HepG2 (cell line): ENCODE data around the gene CTIF. TPM values are rescaled to one million over a fixed set of nuclear protein-coding genes. Genes with fewer than 3 reads are reported as not detected.

Experiments
- ATF7 ChIP-seq, 2 experiments: fragments of 450-650 bp in 1 of 2; sonication (generic) in 1 of 2; formaldehyde crosslinking in 1 of 2; IDR thresholded peaks; 2 replicates each; pipeline versions ENCODE4 v1.4.0 to v1.6.1; 2016 to 2020; ENCODE audit warnings: antibody characterized with exemption in 1 of 2, mild to moderate bottlenecking in 1 of 2, missing genetic modification reagents in 1 of 2
- ETS1 ChIP-seq: sonication (generic); formaldehyde crosslinking; IDR thresholded peaks from 2 replicates; pipeline ENCODE4 v1.4.0; 2020; ENCODE audit warnings: missing genetic modification reagents
- HNF1B ChIP-seq: sonication (generic); formaldehyde crosslinking; IDR thresholded peaks from 2 replicates; pipeline ENCODE4 v1.5.1; 2020; ENCODE audit warnings: mild to moderate bottlenecking, moderate library complexity, missing genetic modification reagents
- HNRNPH1 ChIP-seq: fragments of 200-400 bp; formaldehyde crosslinking; optimal IDR thresholded peaks from 2 replicates; pipeline ENCODE3; 2017; ENCODE audit warnings: mild to moderate bottlenecking, low read depth, low read length
- PATZ1 ChIP-seq: sonication (generic); formaldehyde crosslinking; IDR thresholded peaks from 2 replicates; pipeline ENCODE4 v1.4.0; 2020; ENCODE audit warnings: missing genetic modification reagents
- SP4 ChIP-seq: sonication (generic); formaldehyde crosslinking; IDR thresholded peaks from 2 replicates; pipeline ENCODE4 v1.8.1; 2023; ENCODE audit warnings: mild to moderate bottlenecking, missing genetic modification reagents
- TEAD3 ChIP-seq: optimal IDR thresholded peaks from 2 replicates; pipeline ENCODE3; 2016; ENCODE audit warnings: borderline replicate concordance
- YY1 ChIP-seq: IDR thresholded peaks from 2 replicates; pipeline ENCODE4 v1.6.1; 2011; ENCODE audit warnings: low read length, low read depth, moderate library complexity, mild to moderate bottlenecking; ENCODE audit not compliant: insufficient read depth, insufficient replicate concordance
- ZBTB33 ChIP-seq: sonication (generic); formaldehyde crosslinking; IDR thresholded peaks from 2 replicates; pipeline ENCODE4 v1.4.0; 2020; ENCODE audit warnings: missing genetic modification reagents
- ZKSCAN8 ChIP-seq: IDR thresholded peaks from 2 replicates; pipeline ENCODE4 v1.6.1; 2016; ENCODE audit warnings: borderline replicate concordance, missing genetic modification reagents, missing compliant biosample characterization
- ZNF574 ChIP-seq: sonication (generic); formaldehyde crosslinking; IDR thresholded peaks from 2 replicates; pipeline ENCODE4 v1.4.0; 2020; ENCODE audit warnings: missing genetic modification reagents
- ZNF609 ChIP-seq: sonication (generic); formaldehyde crosslinking; IDR thresholded peaks from 2 replicates; pipeline ENCODE4 v1.4.0; 2020; ENCODE audit warnings: mild to moderate bottlenecking, missing genetic modification reagents, borderline replicate concordance
- polyA plus RNA-seq, 8 experiments: library from polyadenylated mRNA; depleted of rRNA in 3 of 8; stranded (reverse) in 7 of 8; unstranded in 1 of 8; fragments of >200 nt; fragmentation: Illumina TruSeq in 4 of 8; extraction: Trizol in 4 of 8; gene quantifications; 2 replicates each; pipeline versions ENCODE4 v1.2.1 to v1.2.3, GENCODE V29; 2011 to 2016; ENCODE audit warnings: low read depth in 4 of 8, missing spikeins in 1 of 8, mixed read lengths in 1 of 8; ENCODE audit not compliant: insufficient read depth in 1 of 8
- total RNA-seq, 5 experiments: library from RNA; depleted of rRNA; stranded (reverse); fragments of >200 nt; fragmentation: Illumina TruSeq; extraction: Trizol; gene quantifications; 2 replicates each; pipeline ENCODE4 v1.2.3, GENCODE V29; 2016; ENCODE audit warnings: low read depth in 1 of 5

CTIF gene
- total and polyA plus RNA-seq, 2 of the 13 experiments (the other 11 are each of a cell fraction or from before 2014, with no cell fraction given), result 18.2 to 28.0 TPM

GRCh38 chr18:48676756-48677368 lies 138.0 kb downstream of the CTIF start (continued):
- no peak for TF ChIP-seq ZNF609 (CRISPR knock-in tag)
- peak; percentile 33; the same call in 1 of the 2 replicates for TF ChIP-seq ZKSCAN8 (CRISPR knock-in tag)
- TF ChIP-seq ZNF574, result 0 out of 2 replicates have a peak, but pooled peaks have one; percentile 16
- TF ChIP-seq SP4 (CRISPR knock-in tag), result no peak
- peak; percentile 36; the same call in 1 of the 2 replicates for TF ChIP-seq PATZ1 (CRISPR knock-in tag)
- peak; percentile 44; the same call in 1 of the 2 replicates for TF ChIP-seq ZBTB33 (CRISPR knock-in tag)
- no peak for TF ChIP-seq HNRNPH1
- peak; percentile 72 for TF ChIP-seq YY1
- no peak for TF ChIP-seq ETS1
- no peak for TF ChIP-seq ATF7 (IDR thresholded peaks at IDR 0.05)
- no peak for TF ChIP-seq ATF7 (CRISPR knock-in tag; IDR thresholded peaks at IDR 0.05)
- peak; percentile 41; the same call in 1 of the 2 replicates for TF ChIP-seq HNF1B
- TF ChIP-seq TEAD3 (CRISPR knock-in tag), result no peak
